IPS-18a (cell line): ENCODE results near the gene PURA.
A peak's percentile ranks its signal among the peaks of the same experiment; 100 is the strongest.

Source experiments
- H3K27ac ChIP-seq: one replicate; pipeline ENCODE4 v1.5.1; 2013; ENCODE audit warnings: low read length
- H3K27me3 ChIP-seq: one replicate; pipeline ENCODE4 v1.6.1; 2013; ENCODE audit warnings: mild to moderate bottlenecking, low read length; ENCODE audit not compliant: control insufficient read depth, insufficient read depth
- H3K36me3 ChIP-seq: one replicate; pipeline ENCODE4 v1.6.1; 2013; ENCODE audit warnings: low read depth, low read length; ENCODE audit not compliant: control insufficient read depth
- H3K4me1 ChIP-seq: one replicate; pipeline ENCODE4 v1.6.1; 2013; ENCODE audit warnings: low read depth, low read length; ENCODE audit not compliant: control insufficient read depth
- H3K4me3 ChIP-seq: one replicate; pipeline ENCODE4 v1.5.1; 2013; ENCODE audit warnings: low read length
- H3K9ac ChIP-seq: one replicate; pipeline ENCODE4 v1.6.1; 2013; ENCODE audit warnings: mild to moderate bottlenecking, low read length, moderate library complexity
- H3K9me3 ChIP-seq: one replicate; pipeline ENCODE4 v1.6.1; 2013; ENCODE audit warnings: low read depth, low read length; ENCODE audit not compliant: control insufficient read depth

PURA gene

DNA sequence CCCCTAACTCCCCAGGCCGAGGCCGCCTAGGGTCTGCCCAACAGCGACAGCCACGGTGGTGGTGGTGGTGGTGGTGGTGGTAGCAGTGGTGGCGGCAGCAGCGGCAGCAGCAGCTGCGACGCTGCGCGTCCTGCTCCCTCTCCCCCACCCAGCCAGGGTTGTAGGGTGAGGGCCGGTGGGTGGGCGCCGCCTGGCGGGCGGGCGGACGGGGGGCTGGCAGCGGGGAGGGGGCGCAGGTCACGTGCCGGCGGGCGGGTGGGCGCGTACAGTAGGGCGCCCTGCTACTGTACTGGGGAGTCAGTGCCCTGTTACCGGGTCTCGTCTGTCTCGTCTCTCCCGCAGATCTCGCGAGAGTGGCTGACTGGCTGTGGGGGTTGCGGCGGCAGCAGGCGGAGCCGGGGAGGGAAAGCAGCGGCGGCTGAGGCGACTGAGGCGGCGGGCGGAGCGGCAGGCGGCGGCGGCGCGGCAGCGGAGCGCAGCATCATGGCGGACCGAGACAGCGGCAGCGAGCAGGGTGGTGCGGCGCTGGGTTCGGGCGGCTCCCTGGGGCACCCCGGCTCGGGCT lies at the start of gene PURA:
PURA (plus strand) TSS at position 411 of the 565 bp plus-strand sequence; CDS start at position 484, 73 bp downstream.
- no peak within 1 kb of the TSS for H3K27ac ChIP-seq

DNA sequence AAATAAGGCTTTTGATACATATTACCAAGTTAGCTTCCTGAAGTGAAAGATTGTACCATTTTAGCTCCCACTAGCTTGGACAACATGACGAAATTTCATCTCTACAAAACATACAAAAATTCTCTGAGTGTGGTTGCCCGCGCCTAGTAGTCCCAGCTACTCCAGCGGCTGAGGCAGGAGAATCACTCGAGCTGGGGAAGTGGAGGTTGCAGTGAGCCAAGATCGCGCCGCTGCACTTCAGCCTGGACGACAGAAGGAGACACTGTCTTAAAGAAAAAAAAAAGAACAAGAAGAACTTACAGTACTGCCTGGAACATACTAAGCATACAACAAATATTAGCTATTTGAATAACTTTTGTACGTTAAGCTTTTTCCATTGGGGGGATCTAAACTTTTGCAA lies 41.1 kb upstream of the PURA start:
- H3K4me3 ChIP-seq, result no peak overlapping the region
- no peaks in the 10 kb centered on the region for H3K36me3 ChIP-seq
- H3K4me1 ChIP-seq, result no peaks in the 10 kb centered on the region
- H3K27me3 ChIP-seq, result no peaks in the 10 kb centered on the region
- no peak overlapping the region for H3K9ac ChIP-seq
- no peaks in the 10 kb centered on the region for H3K9me3 ChIP-seq
- no peak overlapping the region for H3K27ac ChIP-seq

More for the DNA sequence above, at the start of gene PURA:
- Histone ChIP-seq H3K9me3 (no peaks in the 10 kb centered on the region), H3K36me3 (no peaks in the 10 kb centered on the region), H3K4me3 (peak within 1 kb of the TSS; percentile 70), H3K4me1 (peaks cover 19% of the 10 kb centered on the region), H3K27me3 (peaks cover 90% of the 10 kb centered on the region), H3K9ac (no peak within 1 kb of the TSS)

DNA sequence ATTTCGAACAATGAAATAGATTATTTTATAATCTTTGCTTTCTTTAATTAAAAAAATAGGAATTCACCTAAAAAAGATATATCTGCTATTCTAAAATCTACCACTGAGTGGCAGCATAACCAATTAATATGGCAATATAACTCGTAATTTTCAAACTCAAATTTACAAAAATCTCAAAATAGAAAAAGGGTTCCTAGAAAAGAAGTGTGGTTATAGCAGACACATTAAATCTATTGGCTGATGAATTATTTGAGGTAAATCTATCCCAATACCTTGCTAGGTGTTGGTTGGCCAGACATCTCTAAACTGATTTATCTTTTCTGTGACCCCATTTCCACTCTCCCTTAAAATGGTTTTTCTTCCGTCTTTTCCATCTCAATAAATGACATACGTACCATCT lies 40.6 kb upstream of the PURA start:
- Histone ChIP-seq H3K9ac (no peak overlapping the region), H3K9me3 (no peaks in the 10 kb centered on the region), H3K27me3 (no peaks in the 10 kb centered on the region), H3K36me3 (no peaks in the 10 kb centered on the region), H3K4me3 (no peak overlapping the region), H3K27ac (no peak overlapping the region), H3K4me1 (no peaks in the 10 kb centered on the region)

DNA sequence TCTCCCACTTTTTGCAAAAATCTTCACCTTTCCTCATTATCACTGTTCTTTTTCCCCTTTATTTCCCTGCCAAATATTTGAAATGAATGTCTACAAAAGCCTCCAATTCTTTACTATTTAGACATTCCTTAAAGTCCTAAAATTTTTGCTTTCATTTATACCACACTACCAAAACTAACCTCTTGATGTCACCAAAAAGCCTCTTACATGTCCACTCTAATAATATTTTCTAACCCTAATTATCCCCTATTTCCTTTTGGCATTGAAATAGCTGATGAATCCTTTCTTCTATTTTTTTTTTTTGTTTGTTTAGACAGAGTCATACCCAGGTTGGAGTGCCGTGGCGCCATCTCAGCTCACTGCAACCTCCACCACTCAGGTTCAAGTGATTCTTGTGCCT lies 38.5 kb upstream of the PURA start:
- Histone ChIP-seq H3K36me3 (no peaks in the 10 kb centered on the region), H3K27ac (no peak overlapping the region), H3K4me1 (no peaks in the 10 kb centered on the region), H3K9ac (no peak overlapping the region), H3K4me3 (no peak overlapping the region), H3K9me3 (no peaks in the 10 kb centered on the region), H3K27me3 (no peaks in the 10 kb centered on the region)

DNA sequence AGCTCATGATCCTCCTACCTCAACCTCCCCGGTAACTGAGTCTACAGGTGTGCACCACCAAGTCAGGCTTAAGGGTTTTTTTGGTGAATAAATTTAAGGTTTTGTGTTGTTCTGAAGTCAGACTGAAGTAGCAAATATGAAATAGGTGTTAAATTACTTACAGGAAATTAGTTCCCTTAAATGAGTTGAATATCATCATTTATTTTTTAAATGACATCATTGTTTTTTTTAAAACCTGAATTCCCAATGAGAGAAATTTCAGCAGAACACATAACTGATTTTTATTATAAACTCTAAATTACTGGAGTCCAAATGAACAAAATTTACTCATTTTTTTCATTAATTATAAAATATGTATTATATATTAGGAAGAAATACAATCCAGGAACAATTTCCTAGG lies 37.8 kb upstream of the PURA start:
- Histone ChIP-seq H3K9me3 (no peaks in the 10 kb centered on the region), H3K27me3 (no peaks in the 10 kb centered on the region), H3K4me1 (no peaks in the 10 kb centered on the region), H3K4me3 (no peak overlapping the region), H3K9ac (no peak overlapping the region), H3K27ac (no peak overlapping the region), H3K36me3 (no peaks in the 10 kb centered on the region)

DNA sequence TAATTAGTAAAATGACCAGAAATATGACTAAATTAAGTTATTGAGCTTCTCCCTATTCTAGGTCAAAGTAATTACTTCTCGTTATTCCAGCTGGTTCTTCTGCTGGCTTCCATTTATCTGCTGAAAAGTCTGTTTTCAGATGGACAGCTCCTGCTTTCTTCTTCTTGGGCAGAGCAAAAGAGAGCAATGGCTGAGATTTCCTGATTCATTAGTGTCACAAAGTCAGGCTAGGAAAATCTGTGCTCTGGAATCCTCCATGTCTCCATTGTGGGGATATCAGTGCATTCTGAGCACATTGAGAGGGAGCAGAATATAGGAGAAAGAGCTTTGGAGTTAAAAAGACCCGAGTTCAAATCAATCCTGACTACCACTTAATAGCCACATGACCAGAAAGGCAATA lies 37.1 kb upstream of the PURA start:
- no peak overlapping the region for H3K27ac ChIP-seq
- H3K4me1 ChIP-seq, result no peaks in the 10 kb centered on the region
- no peaks in the 10 kb centered on the region for H3K36me3 ChIP-seq
- H3K9me3 ChIP-seq, result no peaks in the 10 kb centered on the region
- no peak overlapping the region for H3K9ac ChIP-seq
- no peak overlapping the region for H3K4me3 ChIP-seq
- H3K27me3 ChIP-seq, result no peaks in the 10 kb centered on the region

DNA sequence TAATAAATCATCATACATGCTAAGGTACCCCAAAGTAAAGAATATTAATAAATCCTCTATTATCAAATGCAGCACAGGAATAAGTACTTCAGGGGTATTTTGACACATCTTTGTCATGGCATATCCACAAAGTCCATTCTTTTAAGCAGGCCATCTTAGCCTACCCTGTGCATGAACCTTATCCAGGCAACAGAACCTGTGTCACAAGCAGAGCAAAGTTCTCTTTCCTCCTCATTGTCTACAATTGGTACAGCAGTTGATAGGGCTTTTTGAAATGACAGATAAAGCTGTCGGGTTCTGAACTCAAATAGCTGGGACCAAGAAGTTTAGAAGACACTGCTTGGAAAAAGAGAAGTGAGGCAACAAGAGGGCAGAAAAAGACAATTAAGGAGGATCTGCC lies 30.8 kb upstream of the PURA start:
- Histone ChIP-seq H3K27ac (no peak overlapping the region), H3K9me3 (no peaks in the 10 kb centered on the region), H3K27me3 (no peaks in the 10 kb centered on the region), H3K4me1 (no peaks in the 10 kb centered on the region), H3K36me3 (no peaks in the 10 kb centered on the region), H3K9ac (no peak overlapping the region), H3K4me3 (no peak overlapping the region)

DNA sequence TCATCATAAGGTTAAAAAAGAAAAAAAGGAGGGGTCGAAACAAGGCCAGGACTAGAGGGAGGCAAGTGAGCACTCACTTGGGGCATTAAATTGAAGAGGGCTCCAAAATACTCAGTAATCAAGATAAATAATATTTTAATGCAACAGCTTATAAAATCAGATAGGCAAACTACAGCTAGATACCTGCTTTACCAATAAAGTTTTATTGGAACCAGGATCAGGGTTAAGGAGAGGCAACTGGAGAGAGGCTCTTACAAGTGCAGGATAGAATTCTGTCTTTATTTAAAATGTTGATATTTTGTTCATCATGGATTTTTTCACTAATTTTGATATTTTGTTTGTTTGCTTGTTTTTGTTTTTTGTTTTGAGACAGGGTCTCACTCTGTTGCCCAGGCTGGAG lies 30.3 kb upstream of the PURA start:
- Histone ChIP-seq H3K9ac (no peak overlapping the region), H3K27ac (no peak overlapping the region), H3K9me3 (no peaks in the 10 kb centered on the region), H3K4me1 (no peaks in the 10 kb centered on the region), H3K4me3 (no peak overlapping the region), H3K36me3 (no peaks in the 10 kb centered on the region), H3K27me3 (no peaks in the 10 kb centered on the region)

DNA sequence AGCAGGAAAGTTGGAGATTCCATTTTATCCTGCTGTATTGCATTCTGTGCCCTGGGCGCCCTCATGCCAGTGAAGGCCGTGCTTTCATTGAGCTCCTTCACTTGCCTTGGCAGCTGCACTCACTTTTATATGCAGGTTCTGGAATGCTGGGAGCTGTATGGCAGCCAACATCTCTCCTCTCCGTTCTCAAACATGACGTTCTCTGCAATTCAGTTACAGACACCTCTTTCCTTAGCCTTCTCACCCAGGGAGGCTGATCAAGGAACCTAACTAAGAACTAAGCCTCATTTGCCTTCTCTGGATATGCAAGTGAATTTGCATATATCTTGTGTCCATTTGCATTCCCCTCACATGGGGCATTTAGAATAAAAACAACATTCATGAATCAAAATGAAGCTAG lies 29.4 kb upstream of the PURA start:
- H3K4me3 ChIP-seq, result no peak overlapping the region
- no peaks in the 10 kb centered on the region for H3K4me1 ChIP-seq

DNA sequence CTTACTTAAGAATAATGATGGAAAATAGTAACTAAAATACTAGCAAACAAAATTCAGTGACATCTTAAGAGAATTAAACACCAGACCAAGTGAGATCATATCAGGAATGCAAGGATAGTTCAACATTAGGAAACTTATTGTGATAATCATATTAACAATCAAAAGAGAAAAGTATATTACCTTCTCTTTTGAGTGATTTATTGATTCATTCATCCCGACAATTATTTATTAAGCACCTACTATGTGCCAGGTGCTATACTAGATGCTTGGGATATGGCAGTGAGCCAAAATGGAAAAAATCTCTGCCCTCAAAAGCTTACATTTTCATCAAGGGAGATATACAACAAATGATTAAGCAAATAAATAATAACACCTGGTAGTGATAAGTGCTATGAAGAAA lies 23.7 kb upstream of the PURA start:
- peaks cover 10% of the 10 kb centered on the region for H3K27me3 ChIP-seq
- H3K36me3 ChIP-seq, result no peaks in the 10 kb centered on the region
- H3K4me1 ChIP-seq, result no peaks in the 10 kb centered on the region
- H3K4me3 ChIP-seq, result no peak overlapping the region
- no peak overlapping the region for H3K27ac ChIP-seq
- H3K9ac ChIP-seq, result no peak overlapping the region
- no peaks in the 10 kb centered on the region for H3K9me3 ChIP-seq

More for the DNA sequence above, 29.4 kb upstream of the PURA start:
- H3K9me3 ChIP-seq, result no peaks in the 10 kb centered on the region
- no peak overlapping the region for H3K27ac ChIP-seq
- no peak overlapping the region for H3K9ac ChIP-seq
- peaks cover 5% of the 10 kb centered on the region for H3K27me3 ChIP-seq
- no peaks in the 10 kb centered on the region for H3K36me3 ChIP-seq

DNA sequence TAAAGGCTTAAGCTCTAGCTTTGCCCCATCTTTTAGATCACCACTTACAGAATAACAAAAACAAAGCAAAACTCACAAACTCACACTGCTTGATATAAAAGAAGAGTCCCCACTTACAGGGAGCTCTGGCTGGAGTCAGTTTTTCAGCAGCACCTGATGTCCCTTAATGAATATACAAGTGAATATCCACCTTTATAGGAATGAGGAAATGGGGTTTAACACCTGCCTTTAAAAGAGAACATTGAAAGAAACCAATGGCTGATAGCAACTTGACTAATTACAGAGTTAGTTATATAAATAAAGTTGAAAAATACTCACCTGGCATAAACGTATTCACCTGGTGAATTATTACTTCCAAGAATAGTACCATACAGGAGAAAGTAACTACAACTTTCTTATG lies 20.7 kb upstream of the PURA start:
- Histone ChIP-seq H3K36me3 (no peaks in the 10 kb centered on the region), H3K9me3 (no peaks in the 10 kb centered on the region), H3K27ac (no peak overlapping the region), H3K27me3 (peaks cover 10% of the 10 kb centered on the region), H3K9ac (no peak overlapping the region), H3K4me1 (no peaks in the 10 kb centered on the region), H3K4me3 (no peak overlapping the region)

DNA sequence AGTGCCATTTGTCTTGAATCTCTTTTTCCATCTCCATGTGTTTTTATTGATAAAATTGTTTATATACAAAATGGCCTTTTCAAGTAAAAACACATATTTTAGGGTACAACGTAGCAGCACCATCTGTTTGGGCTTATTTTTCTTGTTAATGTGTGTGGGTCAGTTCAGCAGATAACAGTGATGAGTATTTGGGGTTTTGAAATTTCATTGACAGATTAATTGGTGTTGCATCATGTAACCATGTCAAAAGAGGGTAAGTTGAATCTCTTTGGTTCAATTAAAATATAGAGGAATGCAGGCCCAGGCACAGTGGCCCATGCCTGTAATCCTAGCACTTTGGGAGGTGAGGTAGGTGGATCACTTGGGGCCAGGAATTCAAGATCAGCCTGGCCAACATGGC lies 20.0 kb upstream of the PURA start:
- H3K36me3 ChIP-seq, result no peaks in the 10 kb centered on the region
- H3K27me3 ChIP-seq, result peaks cover 10% of the 10 kb centered on the region
- no peak overlapping the region for H3K27ac ChIP-seq
- no peak overlapping the region for H3K4me3 ChIP-seq
- no peak overlapping the region for H3K9ac ChIP-seq
- no peaks in the 10 kb centered on the region for H3K9me3 ChIP-seq
- H3K4me1 ChIP-seq, result no peaks in the 10 kb centered on the region
